GM21447 (cell line): ENCODE results near the gene MYH10.

ENCODE experiments used
- ATAC-seq: cut with Tn5 transposase; IDR thresholded peaks from one replicate; pipeline ENCODE4 v1.9.1; 2021; ENCODE audit not compliant: unreplicated experiment

The MYH10 gene

GRCh38 chr17:8477171-8477570 lies 153.4 kb downstream of the MYH10 start:
- ATAC-seq = no peak

- no peak for ATAC-seq
Measured at GRCh38 chr17:8476741-8477140, 153.8 kb downstream of the MYH10 start.

- ATAC-seq = no peak
Measured at GRCh38 chr17:8475781-8476180, 154.7 kb downstream of the MYH10 start.

- no peak for ATAC-seq
Measured at GRCh38 chr17:8475227-8475626, 155.3 kb downstream of the MYH10 start.

GRCh38 chr17:8474826-8475225 lies 155.7 kb downstream of the MYH10 start:
- no peak for ATAC-seq

- no peak for ATAC-seq
Measured at GRCh38 chr17:8473451-8474192, 156.9 kb downstream of the MYH10 start.

GRCh38 chr17:8472663-8473062 lies 157.9 kb downstream of the MYH10 start:
- ATAC-seq = no peak

- no peak for ATAC-seq
Measured at GRCh38 chr17:8470447-8471047, 160.0 kb downstream of the MYH10 start.

- no peak for ATAC-seq
Measured at GRCh38 chr17:8469964-8470363, 160.6 kb downstream of the MYH10 start.

GRCh38 chr17:8468980-8469379 lies 161.5 kb downstream of the MYH10 start:
- ATAC-seq = no peak

GRCh38 chr17:8468127-8468526 lies 162.4 kb downstream of the MYH10 start:
- ATAC-seq = no peak

- no peak for ATAC-seq
Measured at GRCh38 chr17:8467527-8467926, 163.0 kb downstream of the MYH10 start.

- ATAC-seq = no peak
Measured at GRCh38 chr17:8466873-8467272, 163.7 kb downstream of the MYH10 start.

- ATAC-seq = no peak
Measured at GRCh38 chr17:8466456-8466855, 164.1 kb downstream of the MYH10 start.

GRCh38 chr17:8465759-8466158 lies 164.8 kb downstream of the MYH10 start:
- no peak for ATAC-seq

- no peak for ATAC-seq
Measured at GRCh38 chr17:8465356-8465755, 165.2 kb downstream of the MYH10 start.

GRCh38 chr17:8464941-8465340 lies 165.6 kb downstream of the MYH10 start:
- no peak for ATAC-seq

- ATAC-seq = no peak
Measured at GRCh38 chr17:8463099-8463498, 167.4 kb downstream of the MYH10 start.

GRCh38 chr17:8462564-8462963 lies 168.0 kb downstream of the MYH10 start:
- ATAC-seq = no peak

GRCh38 chr17:8459831-8460230 lies 170.7 kb downstream of the MYH10 start:
- no peak for ATAC-seq

GRCh38 chr17:8459107-8459506 lies 171.4 kb downstream of the MYH10 start:
- ATAC-seq = no peak

- no peak for ATAC-seq
Measured at GRCh38 chr17:8458128-8458527, 172.4 kb downstream of the MYH10 start.
